ENCODE measurements around the gene HTT.

The HTT gene

GRCh38 chr4:3290889-3291321 is 216.4 kb downstream of the HTT start:
- H3K27me3 ChIP-seq (ENCODE audit: insufficient read depth, poor library complexity, severe bottlenecking), result peaks cover 6% of the 10 kb centered on the region
- no peak overlapping the region for H3K4me3 ChIP-seq (replicated peaks; ENCODE audit: insufficient read depth, low read length)
- no peak for DNase-seq (ENCODE audit: low read depth in 1 of 2, low spot score in 1 of 2)
- TF ChIP-seq GABPA (IDR thresholded peaks at IDR 0.05; ENCODE audit: low read depth), result no peak
- no peak for TF ChIP-seq REST (IDR thresholded peaks at IDR 0.05; ENCODE audit: insufficient replicate concordance, low read depth)
- no peak for TF ChIP-seq SPI1 (IDR thresholded peaks at IDR 0.05; ENCODE audit: borderline replicate concordance, low read depth)
- TF ChIP-seq CTCF (IDR thresholded peaks at IDR 0.05; ENCODE audit: insufficient read depth, low read length), result no peak
- TF ChIP-seq POLR2AphosphoS5 (IDR thresholded peaks at IDR 0.05; ENCODE audit: low read depth), result no peak
- H3K27ac ChIP-seq (replicated peaks), result no peak overlapping the region

GRCh38 chr4:3291411-3291968 is 217.0 kb downstream of the HTT start:
- no peak overlapping the region for H3K27ac ChIP-seq (replicated peaks)
- peak overlapping the region; percentile 89 for H3K4me3 ChIP-seq (replicated peaks; ENCODE audit: insufficient read depth, low read length)
- H3K27me3 ChIP-seq (ENCODE audit: insufficient read depth, poor library complexity, severe bottlenecking), result peaks cover 7% of the 10 kb centered on the region
- TF ChIP-seq SPI1 (IDR thresholded peaks at IDR 0.05; ENCODE audit: borderline replicate concordance, low read depth) (no peak), CTCF (IDR thresholded peaks at IDR 0.05; ENCODE audit: insufficient read depth, low read length) (no peak)
- DNase-seq (ENCODE audit: low read depth in 1 of 2, low spot score in 1 of 2), result no peak

GRCh38 chr4:3291969-3292570 is 217.6 kb downstream of the HTT start:
- H3K27ac ChIP-seq (replicated peaks), result peak overlapping the region; percentile 33; the same call in 1 of the 2 replicates
- no peak for TF ChIP-seq POLR2AphosphoS5 (IDR thresholded peaks at IDR 0.05; ENCODE audit: low read depth)
- TF ChIP-seq CTCF (IDR thresholded peaks at IDR 0.05; ENCODE audit: insufficient read depth, low read length), result no peak
- no peak for TF ChIP-seq SPI1 (IDR thresholded peaks at IDR 0.05; ENCODE audit: borderline replicate concordance, low read depth)
- no peak for TF ChIP-seq GABPA (IDR thresholded peaks at IDR 0.05; ENCODE audit: low read depth)
- no peak for TF ChIP-seq REST (IDR thresholded peaks at IDR 0.05; ENCODE audit: insufficient replicate concordance, low read depth)
- peak; percentile 19 to 40 for DNase-seq (ENCODE audit: low read depth in 1 of 2, low spot score in 1 of 2)

More at GRCh38 chr4:3291969-3292570, 217.6 kb downstream of the HTT start:
- Histone ChIP-seq H3K4me3 (replicated peaks; ENCODE audit: insufficient read depth, low read length) (peak overlapping the region; percentile 89), H3K27me3 (ENCODE audit: insufficient read depth, poor library complexity, severe bottlenecking) (peaks cover 7% of the 10 kb centered on the region)
